H9 (cell line): ENCODE measurements around the gene PLAU. TPM values are rescaled to one million over a fixed set of nuclear protein-coding genes. Genes with fewer than 3 reads are reported as not detected.
A peak's percentile ranks its signal among the peaks of the same experiment; 100 is the strongest.

Source experiments
- DNase-seq: peaks from one replicate; pipeline ENCODE4 v3.0.0-alpha.2; 2017
- H2AFZ ChIP-seq: one replicate; pipeline ENCODE4 v1.6.1; 2013; ENCODE audit warnings: mild to moderate bottlenecking, low read length, control low read depth, moderate library complexity
- H2AK5ac ChIP-seq: 2 replicates; pipeline ENCODE4 v1.6.1; 2013; ENCODE audit warnings: low read length, control low read depth, mixed read lengths; ENCODE audit not compliant: insufficient read length
- H2BK120ac ChIP-seq: one replicate; pipeline ENCODE4 v1.6.1; 2013; ENCODE audit warnings: low read depth, mild to moderate bottlenecking, low read length, control low read depth, inconsistent platforms; ENCODE audit not compliant: poor library complexity, severe bottlenecking
- H2BK12ac ChIP-seq: 2 replicates; pipeline ENCODE4 v1.6.1; 2013; ENCODE audit warnings: low read length, control low read depth, mixed read lengths, low read depth; ENCODE audit not compliant: insufficient read length
- H2BK15ac ChIP-seq: 2 replicates; pipeline ENCODE4 v1.6.1; 2013; ENCODE audit warnings: low read depth, low read length, control low read depth
- H2BK20ac ChIP-seq: one replicate; pipeline ENCODE4 v1.6.1; 2013; ENCODE audit warnings: low read depth, mild to moderate bottlenecking, low read length, control low read depth, inconsistent platforms; ENCODE audit not compliant: poor library complexity, severe bottlenecking
- H2BK5ac ChIP-seq: 2 replicates; pipeline ENCODE4 v1.6.1; 2013; ENCODE audit warnings: low read length, control low read depth, mixed read lengths; ENCODE audit not compliant: insufficient read length
- H3K14ac ChIP-seq: 2 replicates; pipeline ENCODE4 v1.6.1; 2013; ENCODE audit warnings: low read length, control low read depth; ENCODE audit not compliant: insufficient read depth
- H3K18ac ChIP-seq: 2 replicates; pipeline ENCODE4 v1.6.1; 2013; ENCODE audit warnings: low read depth, mild to moderate bottlenecking, mixed read lengths, low read length, control low read depth; ENCODE audit not compliant: insufficient read length
- H3K23ac ChIP-seq: 2 replicates; pipeline ENCODE4 v1.6.1; 2013; ENCODE audit warnings: low read length, control low read depth, mixed read lengths, low read depth; ENCODE audit not compliant: insufficient read length
- H3K23me2 ChIP-seq: 2 replicates; pipeline ENCODE4 v1.6.1; 2013; ENCODE audit warnings: low read depth, mild to moderate bottlenecking, mixed read lengths, low read length, control low read depth; ENCODE audit not compliant: insufficient read length, poor library complexity, severe bottlenecking
- H3K27ac ChIP-seq: 2 replicates; pipeline ENCODE4 v1.5.1; 2013; ENCODE audit warnings: low read length, control low read depth, mixed read lengths, low read depth; ENCODE audit not compliant: insufficient read length
- H3K27me3 ChIP-seq: 2 replicates; pipeline ENCODE4 v1.6.1; 2013; ENCODE audit warnings: low read length, control low read depth, inconsistent platforms; ENCODE audit not compliant: insufficient read depth
- H3K4ac ChIP-seq: 2 replicates; pipeline ENCODE4 v1.6.1; 2013; ENCODE audit warnings: low read depth, mild to moderate bottlenecking, control low read depth, inconsistent platforms, low read length, moderate library complexity
- H3K4me1 ChIP-seq: 2 replicates; pipeline ENCODE4 v1.6.1; 2013; ENCODE audit warnings: low read length, control low read depth, inconsistent platforms; ENCODE audit not compliant: insufficient read depth
- H3K4me2 ChIP-seq: 2 replicates; pipeline ENCODE4 v1.6.1; 2013; ENCODE audit warnings: low read length, control low read depth, mixed read lengths; ENCODE audit not compliant: insufficient read length, insufficient read depth
- H3K56ac ChIP-seq: 2 replicates; pipeline ENCODE4 v1.6.1; 2013; ENCODE audit warnings: low read depth, mild to moderate bottlenecking, mixed read lengths, low read length, control low read depth; ENCODE audit not compliant: insufficient read length
- H3K79me1 ChIP-seq: 2 replicates; pipeline ENCODE4 v1.6.1; 2013; ENCODE audit warnings: low read depth, mild to moderate bottlenecking, moderate library complexity, low read length, control low read depth, inconsistent platforms; ENCODE audit not compliant: insufficient read depth, poor library complexity, severe bottlenecking
- H3K79me2 ChIP-seq: 2 replicates; pipeline ENCODE4 v1.6.1; 2013; ENCODE audit warnings: low read length, control low read depth, inconsistent platforms; ENCODE audit not compliant: insufficient read depth
- H3K9ac ChIP-seq: 2 replicates; pipeline ENCODE4 v1.6.1; 2013; ENCODE audit warnings: low read length, control low read depth, mixed read lengths; ENCODE audit not compliant: insufficient read length; ENCODE audit errors: extremely low read depth
- H3K9me3 ChIP-seq: one replicate; pipeline ENCODE4 v1.6.1; 2013; ENCODE audit warnings: low read depth, low read length, inconsistent platforms; ENCODE audit not compliant: control insufficient read depth
- H3T11ph ChIP-seq: one replicate; pipeline ENCODE4 v1.6.1; 2013; ENCODE audit warnings: mild to moderate bottlenecking, low read length, control low read depth, inconsistent platforms
- H4K20me1 ChIP-seq: one replicate; pipeline ENCODE4 v1.6.1; 2013; ENCODE audit not compliant: control insufficient read depth, insufficient read length, insufficient read depth
- H4K5ac ChIP-seq: 2 replicates; pipeline ENCODE4 v1.6.1; 2013; ENCODE audit warnings: low read depth, mild to moderate bottlenecking, mixed read lengths, low read length, control low read depth; ENCODE audit not compliant: insufficient read length
- H4K8ac ChIP-seq: replicated peaks from 2 replicates; pipeline ENCODE4 v1.6.1; 2013; ENCODE audit warnings: low read length, control low read depth, mixed read lengths, low read depth; ENCODE audit not compliant: insufficient read length
- H4K91ac ChIP-seq: 2 replicates; pipeline ENCODE4 v1.6.1; 2013; ENCODE audit warnings: low read depth, mild to moderate bottlenecking, moderate library complexity, mixed read lengths, low read length, control low read depth; ENCODE audit not compliant: insufficient read length
- H3K27ac Mint-ChIP-seq, 3 experiments: 2 replicates in 2 of 3; 3 replicates in 1 of 3; pipeline ENCODE4 v1.8.0; 2020 to 2021; ENCODE audit warnings: mixed read lengths in 3 of 3, mild to moderate bottlenecking in 1 of 3, moderate library complexity in 1 of 3
- H3K27me3 Mint-ChIP-seq: 2 replicates; pipeline ENCODE4 v1.8.0; 2021; ENCODE audit warnings: low read depth, mild to moderate bottlenecking, moderate library complexity, mixed read lengths
- H3K36me3 Mint-ChIP-seq, 3 experiments: 2 replicates in 2 of 3; 3 replicates in 1 of 3; pipeline ENCODE4 v1.8.0; 2020 to 2021; ENCODE audit warnings: low read depth in 3 of 3, mixed read lengths in 3 of 3; ENCODE audit not compliant: insufficient read depth in 1 of 3
- H3K4me1 Mint-ChIP-seq, 2 experiments: 2 replicates each; pipeline ENCODE4 v1.8.0; 2020; ENCODE audit warnings: mixed read lengths in 2 of 2
- H3K4me3 Mint-ChIP-seq, 2 experiments: 2 replicates in 1 of 2; 3 replicates in 1 of 2; pipeline ENCODE4 v1.8.0; 2020 to 2021; ENCODE audit warnings: mild to moderate bottlenecking in 2 of 2, mixed read lengths in 2 of 2, moderate library complexity in 1 of 2
- H3K9me3 Mint-ChIP-seq, 2 experiments: 2 replicates in 1 of 2; 3 replicates in 1 of 2; pipeline ENCODE4 v1.8.0; 2020; ENCODE audit warnings: mild to moderate bottlenecking in 2 of 2, mixed read lengths in 2 of 2, moderate library complexity in 1 of 2
- WGBS: extraction: QIAGEN DNeasy Blood & Tissue Kit; methylation state at CpG from one replicate; pipeline ENCODE4 v1.1.7; 2013; ENCODE audit warnings: missing lambda C conversion rate, low lambda C conversion rate, mixed read lengths; ENCODE audit not compliant: insufficient read length; ENCODE audit errors: extremely low coverage; 5-methylcytosine and 5-hydroxymethylcytosine counted together
- total RNA-seq: library from RNA; stranded (reverse); gene quantifications from 2 replicates; pipeline ENCODE4 v1.2.1, GENCODE V29; 2021
- TF ChIP-seq, protein P1 (sequence below): fragments of 200-600 bp; sonication (generic); conservative IDR thresholded peaks from 3 replicates; pipeline ENCODE4 v1.8.0; 2021; ENCODE audit warnings: antibody characterized with exemption, mild to moderate bottlenecking

Gene PLAU
- total RNA-seq, 1 experiment from 2014 or later, result 15.0 TPM

DNA sequence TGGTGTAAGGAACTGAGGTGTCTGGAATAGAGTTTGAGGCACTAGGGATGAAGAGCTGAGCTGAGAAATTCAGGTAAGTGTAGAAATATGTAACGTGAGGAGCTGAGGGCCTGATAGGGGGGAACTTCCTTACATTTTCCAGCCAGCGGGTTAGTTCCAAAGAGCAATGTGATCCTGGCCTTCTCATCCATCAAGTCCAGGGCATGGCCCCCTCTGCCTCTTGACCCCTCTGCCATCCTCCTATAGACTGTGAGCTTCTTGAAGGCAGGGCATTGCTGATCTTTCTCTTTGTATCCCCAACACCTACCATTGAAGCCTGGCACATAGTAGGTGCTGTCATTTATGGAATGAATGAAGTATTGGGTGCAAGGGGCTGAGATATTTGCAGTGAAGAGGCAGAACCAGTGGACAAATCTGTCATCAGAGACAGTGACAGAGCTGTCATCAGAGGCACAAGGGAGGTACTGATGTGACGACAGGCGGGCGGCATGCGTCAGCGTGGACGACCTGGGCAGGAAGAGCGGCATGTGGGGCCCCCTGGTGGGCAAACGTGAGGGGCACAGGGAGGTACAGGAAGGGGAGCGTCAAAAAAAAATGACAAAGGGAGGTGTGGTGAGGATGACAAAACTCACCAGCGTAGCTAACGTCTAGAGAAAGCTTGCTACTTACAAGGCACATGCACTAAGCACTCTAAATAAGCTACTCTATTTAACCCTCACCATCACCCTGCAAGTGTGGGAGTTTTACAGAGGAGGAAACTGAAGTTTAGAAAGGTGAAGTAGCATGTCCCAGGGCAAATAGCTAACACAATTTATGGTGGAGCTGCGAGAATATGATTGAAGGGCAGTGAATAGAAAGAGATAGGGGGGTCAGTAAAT, 31.4 kb upstream of the PLAU start:
- no peaks in the 10 kb centered on the region for H3K79me1 ChIP-seq
- TF ChIP-seq, protein P1, sequence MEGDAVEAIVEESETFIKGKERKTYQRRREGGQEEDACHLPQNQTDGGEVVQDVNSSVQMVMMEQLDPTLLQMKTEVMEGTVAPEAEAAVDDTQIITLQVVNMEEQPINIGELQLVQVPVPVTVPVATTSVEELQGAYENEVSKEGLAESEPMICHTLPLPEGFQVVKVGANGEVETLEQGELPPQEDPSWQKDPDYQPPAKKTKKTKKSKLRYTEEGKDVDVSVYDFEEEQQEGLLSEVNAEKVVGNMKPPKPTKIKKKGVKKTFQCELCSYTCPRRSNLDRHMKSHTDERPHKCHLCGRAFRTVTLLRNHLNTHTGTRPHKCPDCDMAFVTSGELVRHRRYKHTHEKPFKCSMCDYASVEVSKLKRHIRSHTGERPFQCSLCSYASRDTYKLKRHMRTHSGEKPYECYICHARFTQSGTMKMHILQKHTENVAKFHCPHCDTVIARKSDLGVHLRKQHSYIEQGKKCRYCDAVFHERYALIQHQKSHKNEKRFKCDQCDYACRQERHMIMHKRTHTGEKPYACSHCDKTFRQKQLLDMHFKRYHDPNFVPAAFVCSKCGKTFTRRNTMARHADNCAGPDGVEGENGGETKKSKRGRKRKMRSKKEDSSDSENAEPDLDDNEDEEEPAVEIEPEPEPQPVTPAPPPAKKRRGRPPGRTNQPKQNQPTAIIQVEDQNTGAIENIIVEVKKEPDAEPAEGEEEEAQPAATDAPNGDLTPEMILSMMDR, result peak; percentile 95
- no peak overlapping the region for H2AK5ac ChIP-seq
- no peak overlapping the region for H3K14ac ChIP-seq
- H3K4me1 ChIP-seq, result no peaks in the 10 kb centered on the region
- H2AFZ ChIP-seq, result no peak overlapping the region
- H3K4me2 ChIP-seq, result no peak overlapping the region
- H3K9me3 ChIP-seq, result no peaks in the 10 kb centered on the region
- H3K27me3 Mint-ChIP-seq, result peaks cover 13% of the 10 kb centered on the region
- H3K27me3 ChIP-seq, result no peaks in the 10 kb centered on the region
- no peak overlapping the region for H3T11ph ChIP-seq
- no peak overlapping the region for H2BK5ac ChIP-seq
- H3K9me3 Mint-ChIP-seq, result no peaks in the 10 kb centered on the region
- H2BK20ac ChIP-seq, result no peak overlapping the region
- no peaks in the 10 kb centered on the region for H3K79me2 ChIP-seq
- no peak overlapping the region for H2BK12ac ChIP-seq
- no peaks in the 10 kb centered on the region for H4K20me1 ChIP-seq
- no peak overlapping the region for H4K5ac ChIP-seq
- H3K27ac ChIP-seq, result no peak overlapping the region
- H2BK120ac ChIP-seq, result no peak overlapping the region
- peak overlapping the region in 1 of 2 experiments; percentile 30; a peak in 3 of 5 replicates for H3K4me3 Mint-ChIP-seq
- H3K27ac Mint-ChIP-seq, result no peak overlapping the region; a peak in 1 of 7 replicates
- no peak overlapping the region for H3K4ac ChIP-seq
- no peak overlapping the region for H3K23ac ChIP-seq
- peak; percentile 86 for DNase-seq
- no peak overlapping the region for H3K18ac ChIP-seq
- H3K56ac ChIP-seq, result no peak overlapping the region
- no peak overlapping the region for H2BK15ac ChIP-seq
- H3K4me1 Mint-ChIP-seq, result peaks cover 15 to 16% of the 10 kb centered on the region in 2 experiments
- no peaks in the 10 kb centered on the region for H3K23me2 ChIP-seq
- H3K9ac ChIP-seq, result no peak overlapping the region
- no peaks in the 10 kb centered on the region; a peak in 1 of 7 replicates for H3K36me3 Mint-ChIP-seq
- no peak overlapping the region for H4K8ac ChIP-seq
- H4K91ac ChIP-seq, result no peak overlapping the region
- WGBS, result no CpG with 5 or more reads among the region's 14 CpGs
